WERI-Rb-1 (cell line): ENCODE data around the gene PCGF3.

Experiments used
- DNase-seq: peaks from one replicate; pipeline ENCODE4 v3.0.0-alpha.2; 2020
- H3K27ac ChIP-seq: fragments of 250-450 bp; sonication (Bioruptor Pico); 2 replicates; pipeline ENCODE4 v1.5.1; 2020; ENCODE audit warnings: mild to moderate bottlenecking, moderate library complexity
- H3K27me3 ChIP-seq: fragments of 250-450 bp; sonication (Bioruptor Pico); 2 replicates; pipeline ENCODE4 v1.5.1; 2021; ENCODE audit warnings: mild to moderate bottlenecking, low read depth, moderate library complexity; ENCODE audit not compliant: insufficient read depth, severe bottlenecking
- H3K36me3 ChIP-seq: fragments of 250-450 bp; sonication (Bioruptor Pico); 2 replicates; pipeline ENCODE4 v1.5.1; 2020; ENCODE audit warnings: mild to moderate bottlenecking, moderate library complexity
- H3K4me3 ChIP-seq: 2 replicates; pipeline ENCODE4 v1.5.1; 2011; ENCODE audit warnings: low read depth, mild to moderate bottlenecking, control low read depth, low read length
- H3K9me3 ChIP-seq: fragments of 250-450 bp; sonication (Bioruptor Pico); 2 replicates; pipeline ENCODE4 v1.5.1; 2021; ENCODE audit warnings: mild to moderate bottlenecking, moderate library complexity; ENCODE audit not compliant: severe bottlenecking
- CTCF ChIP-seq: IDR thresholded peaks from 2 replicates; pipeline ENCODE4 v1.5.1; 2011; ENCODE audit warnings: low read depth, mild to moderate bottlenecking, control low read depth, inconsistent platforms, low read length

Gene PCGF3

GRCh38 chr4:807792-808191 is 102.2 kb downstream of the PCGF3 start:
- no peak for TF ChIP-seq CTCF
- no peak for DNase-seq
- H3K27ac ChIP-seq, result no peak overlapping the region
- H3K36me3 ChIP-seq, result peaks cover 75% of the 10 kb centered on the region
- H3K27me3 ChIP-seq, result no peaks in the 10 kb centered on the region
- peaks cover 4% of the 10 kb centered on the region for H3K9me3 ChIP-seq
- H3K4me3 ChIP-seq, result no peak overlapping the region

- H3K36me3 ChIP-seq, result peaks cover 72% of the 10 kb centered on the region
- no peak overlapping the region for H3K27ac ChIP-seq
- TF ChIP-seq CTCF, result no peak
- no peak overlapping the region for H3K4me3 ChIP-seq
- H3K27me3 ChIP-seq, result no peaks in the 10 kb centered on the region
- peaks cover 4% of the 10 kb centered on the region for H3K9me3 ChIP-seq
- DNase-seq, result no peak
Measured at GRCh38 chr4:808860-809570, 103.4 kb downstream of the PCGF3 start.

- H3K36me3 ChIP-seq, result peaks cover 63% of the 10 kb centered on the region
- no peak overlapping the region for H3K27ac ChIP-seq
- H3K4me3 ChIP-seq, result no peak overlapping the region
- no peak for DNase-seq
- TF ChIP-seq CTCF, result peak; percentile 63
- no peaks in the 10 kb centered on the region for H3K9me3 ChIP-seq
- no peaks in the 10 kb centered on the region for H3K27me3 ChIP-seq
Measured at GRCh38 chr4:813900-814299, 108.3 kb downstream of the PCGF3 start.

GRCh38 chr4:814312-814850 is 108.7 kb downstream of the PCGF3 start:
- H3K27ac ChIP-seq, result no peak overlapping the region
- peaks cover 68% of the 10 kb centered on the region for H3K36me3 ChIP-seq
- DNase-seq, result no peak
- H3K9me3 ChIP-seq, result no peaks in the 10 kb centered on the region
- TF ChIP-seq CTCF, result no peak
- no peak overlapping the region for H3K4me3 ChIP-seq
- H3K27me3 ChIP-seq, result no peaks in the 10 kb centered on the region

- no peaks in the 10 kb centered on the region for H3K27me3 ChIP-seq
- H3K4me3 ChIP-seq, result no peak overlapping the region
- H3K27ac ChIP-seq, result no peak overlapping the region
- no peak for TF ChIP-seq CTCF
- DNase-seq, result no peak
- no peaks in the 10 kb centered on the region for H3K9me3 ChIP-seq
- H3K36me3 ChIP-seq, result peaks cover 74% of the 10 kb centered on the region
Measured at GRCh38 chr4:815464-816146, 110.0 kb downstream of the PCGF3 start.
